AML-193 (cell line): ENCODE results near the gene PIK3CD.

Experiments used
- DNase-seq, 2 experiments: peaks; one replicate each; lab custom pipeline; 2025; lab: John Stamatoyannopoulos, UW

Gene PIK3CD

DNA sequence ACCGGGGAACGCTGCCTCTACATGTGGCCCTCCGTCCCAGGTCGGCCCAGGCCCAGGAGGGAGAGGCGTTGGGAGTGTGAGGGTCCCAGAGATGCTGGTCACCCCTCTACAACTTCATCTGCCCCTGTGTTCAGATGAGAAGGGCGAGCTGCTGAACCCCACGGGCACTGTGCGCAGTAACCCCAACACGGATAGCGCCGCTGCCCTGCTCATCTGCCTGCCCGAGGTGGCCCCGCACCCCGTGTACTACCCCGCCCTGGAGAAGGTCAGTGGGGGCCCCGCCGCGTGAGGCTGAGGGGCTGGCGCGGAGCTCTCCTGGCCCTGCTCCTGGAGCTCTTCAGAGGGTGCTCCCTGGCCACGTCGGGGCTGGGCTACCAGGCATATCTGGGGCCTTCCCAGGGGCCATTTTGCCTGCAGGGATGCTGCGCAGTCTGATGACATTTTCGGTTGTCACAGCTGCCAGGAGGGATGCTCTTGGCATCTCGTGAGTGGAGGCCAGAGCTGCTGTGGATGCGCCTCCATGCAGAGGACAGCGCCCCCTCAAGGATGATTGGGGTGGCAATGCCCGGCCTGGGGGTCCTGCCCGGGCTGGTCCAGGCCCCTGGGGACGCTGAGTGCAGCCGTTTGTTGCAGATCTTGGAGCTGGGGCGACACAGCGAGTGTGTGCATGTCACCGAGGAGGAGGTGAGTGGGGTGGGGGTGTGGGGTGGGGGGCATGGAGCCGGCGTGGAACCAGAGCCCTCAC lies 68.6 kb downstream of the PIK3CD start:
- no peak for DNase-seq

GRCh38 chr1:9720785-9721605 lies 69.5 kb downstream of the PIK3CD start:
- no peak for DNase-seq

- DNase-seq = no peak
Measured at GRCh38 chr1:9721606-9722377, 70.3 kb downstream of the PIK3CD start.

- DNase-seq = no peak
Measured at GRCh38 chr1:9722378-9722749, 70.8 kb downstream of the PIK3CD start.

DNA sequence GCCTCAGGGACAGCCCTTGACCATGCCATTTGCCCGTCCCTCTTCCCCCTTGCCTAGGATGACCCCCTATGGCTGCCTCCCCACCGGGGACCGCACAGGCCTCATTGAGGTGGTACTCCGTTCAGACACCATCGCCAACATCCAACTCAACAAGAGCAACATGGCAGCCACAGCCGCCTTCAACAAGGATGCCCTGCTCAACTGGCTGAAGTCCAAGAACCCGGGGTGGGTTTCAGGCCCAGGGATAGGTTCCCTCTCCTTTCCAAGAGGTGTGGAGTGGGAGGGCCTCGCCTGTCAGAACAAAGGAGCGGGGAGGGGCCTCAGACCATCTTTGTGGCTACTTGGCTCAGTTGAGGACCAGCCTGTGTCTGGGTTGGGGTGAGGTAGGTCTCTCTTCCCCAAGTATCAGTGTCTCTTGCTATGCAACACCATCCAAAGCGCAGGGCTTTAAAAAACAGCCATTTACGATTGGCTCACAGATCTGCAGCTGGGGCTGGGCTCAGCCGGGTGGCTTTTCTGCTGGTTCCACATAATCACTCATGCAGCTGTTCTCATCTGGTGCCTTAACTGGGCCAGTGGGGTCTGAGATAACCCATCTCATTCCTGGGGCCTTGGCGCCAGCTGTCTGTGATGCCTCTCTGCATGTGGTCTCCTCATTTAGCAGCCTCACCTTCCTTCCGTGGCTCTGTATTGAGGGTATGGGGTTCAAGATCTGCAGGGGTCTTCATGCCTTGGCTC lies 71.7 kb downstream of the PIK3CD start:
- no peak for DNase-seq

- DNase-seq = no peak
Measured at GRCh38 chr1:9723926-9724325, 72.4 kb downstream of the PIK3CD start.

GRCh38 chr1:9724706-9725476 lies 73.4 kb downstream of the PIK3CD start:
- DNase-seq = peak; percentile 33 to 45

DNA sequence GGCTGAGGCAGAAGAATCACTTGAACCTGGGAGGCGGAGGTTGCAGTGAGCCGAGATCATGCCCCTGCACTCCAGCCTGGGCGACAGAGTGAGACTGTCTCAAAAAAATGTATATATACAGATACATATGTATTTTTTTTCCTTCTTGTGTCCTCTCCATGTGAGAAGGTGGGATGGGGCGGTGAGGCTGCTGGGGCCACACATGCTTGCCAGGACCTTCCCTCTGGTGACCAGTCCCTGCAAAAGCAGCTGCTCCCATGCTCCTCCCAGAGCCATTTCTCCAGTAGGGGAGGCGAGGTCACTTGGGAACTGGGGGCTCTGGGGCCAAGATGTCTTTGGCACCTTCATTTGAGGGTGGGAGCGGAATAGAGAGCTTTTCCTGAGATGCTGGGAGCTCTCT lies 74.9 kb downstream of the PIK3CD start:
- DNase-seq = no peak

GRCh38 chr1:9726905-9727595 lies 75.5 kb downstream of the PIK3CD start:
- DNase-seq = no peak

DNA sequence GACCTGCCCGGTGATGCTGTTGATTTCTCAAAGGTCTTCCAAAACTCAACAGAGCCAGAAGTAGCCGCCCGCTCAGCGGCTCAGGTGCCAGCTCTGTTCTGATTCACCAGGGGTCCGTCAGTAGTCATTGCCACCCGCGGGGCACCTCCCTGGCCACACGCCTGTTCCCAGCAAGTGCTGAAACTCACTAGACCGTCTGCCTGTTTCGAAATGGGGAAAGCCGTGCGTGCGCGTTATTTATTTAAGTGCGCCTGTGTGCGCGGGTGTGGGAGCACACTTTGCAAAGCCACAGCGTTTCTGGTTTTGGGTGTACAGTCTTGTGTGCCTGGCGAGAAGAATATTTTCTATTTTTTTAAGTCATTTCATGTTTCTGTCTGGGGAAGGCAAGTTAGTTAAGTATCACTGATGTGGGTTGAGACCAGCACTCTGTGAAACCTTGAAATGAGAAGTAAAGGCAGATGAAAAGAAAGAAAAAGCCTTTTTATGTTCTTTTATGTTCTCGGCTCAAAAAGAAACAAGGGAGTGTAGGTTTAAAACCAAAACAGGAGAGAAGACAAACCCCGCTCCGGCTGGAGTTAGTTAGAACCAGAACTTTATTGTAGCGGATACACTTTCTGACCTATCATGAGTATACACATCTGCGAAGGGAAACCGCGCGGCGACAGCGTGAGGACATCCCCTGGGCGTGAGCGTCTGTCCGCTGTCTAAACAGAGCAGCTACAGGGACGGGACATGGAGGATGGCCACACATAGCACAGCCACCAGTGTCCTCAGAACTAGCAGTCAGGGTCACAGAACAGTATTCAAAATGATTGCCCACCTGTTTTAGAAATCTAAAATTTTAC lies 77.1 kb downstream of the PIK3CD start:
- DNase-seq = no peak

GRCh38 chr1:9729523-9729922 lies 78.0 kb downstream of the PIK3CD start:
- no peak for DNase-seq

- DNase-seq = no peak
Measured at GRCh38 chr1:9730096-9730901, 78.8 kb downstream of the PIK3CD start.

DNA sequence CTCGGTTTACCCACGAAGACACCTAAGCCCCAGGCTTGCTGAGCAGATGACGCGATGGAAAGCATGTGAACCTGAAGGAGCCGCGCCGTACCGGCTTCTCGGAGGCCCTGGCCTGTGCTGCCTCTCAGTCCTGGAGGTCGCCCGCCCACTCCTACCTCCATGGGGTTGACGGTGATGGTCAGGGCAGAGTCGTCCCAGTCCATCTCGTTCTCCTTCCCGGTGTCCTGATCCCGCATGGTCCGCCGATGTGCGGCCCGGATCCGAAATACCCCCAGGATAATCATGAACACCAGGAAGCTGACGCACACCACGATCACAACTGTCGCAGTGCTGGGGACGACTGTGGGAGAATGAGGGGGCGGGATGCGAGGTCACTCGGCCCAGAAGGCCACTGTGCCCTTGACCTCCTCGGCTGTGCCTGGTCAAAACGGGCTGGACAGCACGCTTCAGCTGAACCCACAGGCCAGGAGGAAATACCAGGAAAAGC lies 79.6 kb downstream of the PIK3CD start:
- no peak for DNase-seq

DNA sequence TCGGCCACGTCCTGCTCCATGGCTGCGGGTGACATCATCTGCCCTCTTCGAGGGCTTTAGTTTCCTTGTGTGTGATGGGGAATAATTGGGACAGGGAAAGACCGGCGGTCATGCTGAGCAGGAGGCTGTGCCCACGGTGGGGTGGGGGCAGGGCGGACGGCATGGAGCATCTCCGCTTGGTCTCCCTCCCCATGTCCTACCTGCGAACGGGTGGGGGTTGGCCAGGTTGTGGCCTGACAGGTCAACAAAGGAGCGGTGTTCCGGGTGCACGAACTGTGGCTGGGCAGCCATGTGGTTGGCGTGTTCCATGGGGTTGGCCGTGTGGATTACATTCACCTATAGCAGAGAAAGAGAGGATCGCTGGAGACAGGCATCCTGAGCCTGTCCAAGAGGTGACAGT lies 80.0 kb downstream of the PIK3CD start:
- no peak for DNase-seq

GRCh38 chr1:9732123-9732971 lies 80.8 kb downstream of the PIK3CD start:
- no peak for DNase-seq

- DNase-seq = no peak
Measured at GRCh38 chr1:9733160-9733789, 81.7 kb downstream of the PIK3CD start.

DNA sequence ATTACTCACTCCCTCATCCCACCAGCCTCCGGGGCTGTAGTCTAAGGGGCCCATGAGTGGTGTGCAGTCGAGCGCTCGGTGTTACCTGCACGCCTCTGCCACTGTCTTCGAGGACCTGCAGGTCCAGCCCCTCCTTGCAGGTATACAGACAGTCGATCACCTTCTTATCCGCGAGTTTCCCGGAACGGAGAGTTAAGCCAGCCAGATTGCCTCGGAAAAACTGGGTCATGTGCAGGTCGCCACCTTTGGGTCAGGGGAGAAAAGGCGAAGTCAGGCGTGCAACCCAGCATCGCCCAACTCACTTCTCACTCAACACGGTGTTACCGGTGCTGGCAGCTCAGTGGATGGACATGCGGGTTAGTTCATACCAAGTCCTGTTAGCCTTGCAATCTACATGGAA lies 84.3 kb downstream of the PIK3CD start:
- no peak for DNase-seq
